GM21619 (cell line): Measurements from ENCODE around the gene CARF.
"Not testable (repeated sequence)": the region's sequence is repeated elsewhere in the genome, so short reads cannot be mapped to it uniquely, and the experiment has no call there.

Experiments
- ATAC-seq: cut with Tn5 transposase; IDR thresholded peaks from one replicate; pipeline ENCODE4 v1.9.1; 2021; ENCODE audit not compliant: unreplicated experiment

CARF gene

DNA sequence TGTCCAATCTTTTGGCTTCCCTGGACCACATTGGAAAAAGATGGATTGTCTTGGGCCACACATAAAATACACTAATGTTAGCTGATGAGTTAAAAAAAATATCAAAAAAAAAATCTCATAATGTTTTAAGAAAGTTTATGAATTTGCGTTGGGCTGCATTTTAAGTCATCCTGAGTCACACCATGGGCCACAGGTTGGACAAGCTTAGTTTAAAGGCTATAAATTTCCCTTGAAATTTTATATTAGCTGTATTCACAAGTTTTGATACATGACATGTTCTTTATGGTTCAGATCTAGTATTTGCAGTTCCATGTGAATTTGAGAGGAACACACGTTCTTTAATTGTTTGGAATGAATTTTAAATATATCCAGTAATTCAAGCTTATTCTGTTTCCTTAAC, 21.9 kb downstream of the CARF start:
- no peak for ATAC-seq

DNA sequence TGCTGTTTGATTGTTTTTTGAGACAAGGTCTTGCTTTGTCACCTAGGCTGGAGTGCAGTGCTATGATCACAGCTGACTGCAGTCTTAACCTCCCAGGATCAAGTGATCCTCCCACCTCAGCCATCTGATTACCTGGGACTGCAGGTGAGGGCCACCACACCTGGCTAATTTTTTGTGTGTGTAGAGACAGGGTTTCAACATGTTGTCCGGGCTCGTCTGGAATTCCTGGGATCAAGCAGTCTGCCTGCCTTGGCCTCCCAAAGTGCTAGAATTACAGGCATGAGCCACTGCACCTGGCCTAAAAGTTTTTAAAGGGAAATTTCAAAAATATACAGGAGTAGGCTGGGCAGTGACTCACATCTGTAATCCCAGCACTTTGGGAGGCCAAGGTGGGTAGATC, 22.4 kb downstream of the CARF start:
- ATAC-seq, result no peak

DNA sequence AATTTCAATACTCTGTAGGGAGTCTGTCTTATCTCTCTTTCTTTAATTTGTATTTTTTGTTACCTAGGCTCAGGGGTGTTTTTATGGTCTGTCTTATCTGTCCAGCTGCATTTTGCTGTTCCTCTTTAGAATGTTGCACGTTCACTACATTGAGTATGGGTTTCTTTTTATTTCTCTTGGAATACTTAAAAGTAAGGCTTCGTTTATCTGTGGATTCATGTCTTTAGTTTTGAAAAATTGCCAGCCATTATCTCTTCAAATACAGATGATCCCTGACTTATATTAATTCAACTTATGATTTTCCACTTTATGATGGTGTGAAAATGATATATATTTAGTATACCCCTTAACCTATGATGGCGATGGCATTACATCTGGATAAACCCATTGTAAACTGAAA, 26.9 kb downstream of the CARF start:
- no peak for ATAC-seq

DNA sequence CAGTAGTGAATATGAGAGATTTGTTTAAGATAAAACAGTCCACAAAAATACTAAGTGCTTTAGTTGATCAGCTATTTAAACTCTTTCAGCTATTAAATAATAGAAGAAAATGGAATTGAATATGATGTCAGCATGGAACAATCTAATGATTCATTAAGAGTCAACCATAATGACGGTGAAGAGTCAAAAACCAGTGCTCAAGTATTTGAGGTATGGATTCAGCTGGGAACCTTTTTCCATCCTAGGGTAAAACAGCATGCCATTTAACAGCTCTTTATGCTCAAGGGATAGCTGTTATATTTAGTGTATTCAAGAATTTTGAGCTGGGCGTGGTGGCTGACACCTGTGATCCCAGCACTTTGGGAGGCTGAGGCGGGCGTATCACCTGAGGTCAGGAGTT, 29.7 kb downstream of the CARF start:
- no peak for ATAC-seq

DNA sequence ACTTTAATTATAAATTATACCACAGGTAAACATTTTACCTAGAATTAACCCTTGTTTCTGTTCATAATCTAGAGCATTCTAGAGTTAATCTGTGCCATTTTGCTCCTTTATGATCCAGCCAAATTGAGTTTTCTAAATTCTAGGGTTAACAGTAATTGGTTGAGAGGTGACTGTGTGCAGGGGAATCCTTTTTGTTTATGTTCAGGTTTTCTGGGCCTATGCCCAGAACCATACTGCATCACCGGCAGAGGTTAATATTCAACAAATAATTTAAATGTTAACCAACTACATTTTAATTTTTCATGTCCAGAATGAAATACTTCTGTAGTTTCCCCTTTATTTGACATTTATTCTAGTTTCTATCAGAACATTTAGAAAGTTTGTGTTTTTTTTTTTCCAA, 32.3 kb downstream of the CARF start:
- ATAC-seq, result no peak

DNA sequence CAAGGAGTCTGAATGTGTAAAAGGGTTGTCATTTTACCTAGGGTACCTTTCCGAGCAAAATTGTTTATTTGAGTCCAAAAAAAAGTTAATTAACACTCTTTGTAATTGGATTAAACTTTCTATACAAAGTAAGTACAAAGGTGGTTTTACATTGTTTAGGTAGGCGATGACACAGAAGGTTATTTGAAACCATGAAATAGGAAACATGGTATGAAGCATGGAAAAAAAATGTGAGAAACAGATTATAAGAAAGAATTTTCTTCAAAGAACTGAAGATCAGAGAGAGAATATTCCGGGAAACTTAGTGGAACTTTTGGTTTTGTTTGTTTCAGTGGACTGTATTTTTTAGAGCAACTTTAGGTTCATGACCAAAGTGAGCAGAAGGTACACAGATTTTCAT, 32.7 kb downstream of the CARF start:
- no peak for ATAC-seq

DNA sequence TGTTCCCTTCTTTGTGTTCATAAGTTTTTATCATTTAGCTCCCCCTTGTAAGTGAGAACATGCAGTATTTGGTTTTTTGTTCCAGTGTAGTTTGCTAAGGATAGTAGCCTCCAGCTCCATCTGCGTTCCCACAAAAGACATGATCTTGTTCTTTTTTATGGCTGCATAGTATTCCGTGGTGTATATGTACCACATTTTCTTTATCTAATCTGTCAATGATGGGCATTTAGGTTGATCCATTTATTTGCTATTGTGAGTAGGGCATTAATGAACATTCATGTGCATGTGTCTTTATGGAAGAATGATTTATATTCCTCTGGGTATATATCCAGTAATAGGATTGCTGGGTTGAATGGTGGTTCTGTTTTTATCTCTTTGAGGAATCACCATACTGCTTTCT, 33.4 kb downstream of the CARF start:
- ATAC-seq, result no peak

DNA sequence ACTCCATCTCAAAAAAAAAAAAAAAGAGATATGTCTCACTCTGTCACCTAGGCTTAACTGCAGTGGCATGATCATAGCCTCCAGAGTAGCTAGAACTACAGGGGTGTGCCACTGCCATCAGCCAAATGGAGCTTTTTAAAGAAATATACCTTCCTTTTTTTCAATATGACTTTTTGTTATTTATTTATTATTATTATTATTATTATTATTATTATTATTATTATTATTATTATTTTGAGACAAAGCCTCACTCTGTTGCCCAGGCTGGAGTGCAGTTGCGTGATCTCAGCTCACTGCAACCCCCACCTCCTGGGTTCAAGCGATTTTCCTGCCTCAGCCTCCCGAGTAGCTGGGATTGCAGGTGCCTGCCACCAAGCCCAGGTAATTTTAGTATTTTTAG, 37.3 kb downstream of the CARF start:
- ATAC-seq, result not testable (repeated sequence)

DNA sequence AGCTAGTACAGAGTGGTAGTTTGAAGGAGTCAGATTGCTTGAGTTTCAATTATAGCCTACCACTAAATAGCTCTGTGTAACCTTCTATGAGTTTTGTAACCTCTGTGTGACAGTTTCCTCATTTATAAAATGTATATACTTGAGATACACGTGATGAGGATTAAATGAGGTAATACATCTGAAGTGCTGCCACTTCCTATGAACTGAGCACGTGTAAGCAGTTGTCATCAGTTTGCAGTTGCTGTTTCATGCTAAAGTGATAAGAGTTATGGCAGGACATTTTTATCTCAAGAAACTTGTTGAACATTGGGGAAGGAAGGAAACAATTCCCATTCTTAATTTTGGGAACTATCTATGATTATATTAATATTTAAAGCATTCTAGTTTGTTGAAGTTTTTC, 38.5 kb downstream of the CARF start:
- ATAC-seq, result no peak

DNA sequence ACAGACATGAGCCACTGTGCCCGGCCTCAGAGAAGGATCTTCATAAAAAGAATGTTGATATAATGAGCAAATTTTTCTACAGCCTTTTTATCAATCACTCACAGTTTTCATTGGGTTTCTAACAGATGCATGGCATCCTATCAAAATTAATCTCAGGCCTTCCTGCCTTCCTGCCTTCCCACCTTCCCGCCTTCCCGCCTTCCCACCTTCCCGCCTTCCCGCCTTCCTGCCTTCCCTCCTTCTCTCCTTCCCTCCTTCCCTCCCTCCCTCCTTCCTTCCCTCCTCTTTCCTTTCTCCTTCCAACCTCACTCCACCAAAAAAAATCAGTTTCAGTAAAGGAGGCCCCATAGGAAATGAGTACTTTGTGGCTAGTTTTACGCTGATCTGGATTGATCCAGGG, 48.4 kb downstream of the CARF start:
- no peak for ATAC-seq

DNA sequence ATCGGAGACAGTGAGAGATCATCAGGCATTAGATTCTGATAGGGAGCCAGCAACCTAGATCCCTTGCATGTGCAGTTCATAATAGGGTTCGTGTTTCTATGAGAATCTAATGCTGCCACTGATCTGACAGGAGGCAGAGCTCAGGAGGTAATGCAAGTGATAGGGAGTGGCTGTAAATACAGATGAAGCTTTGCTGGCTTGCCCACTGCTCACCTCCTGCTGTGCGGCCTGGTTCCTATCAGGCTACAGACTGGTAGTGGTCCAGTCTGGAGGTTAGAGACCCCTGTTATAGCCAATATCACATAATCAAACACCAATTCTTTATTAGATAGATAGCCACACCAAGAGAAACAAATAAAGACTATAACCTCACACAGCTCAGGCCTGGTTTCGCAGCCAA, 51.6 kb downstream of the CARF start:
- no peak for ATAC-seq

DNA sequence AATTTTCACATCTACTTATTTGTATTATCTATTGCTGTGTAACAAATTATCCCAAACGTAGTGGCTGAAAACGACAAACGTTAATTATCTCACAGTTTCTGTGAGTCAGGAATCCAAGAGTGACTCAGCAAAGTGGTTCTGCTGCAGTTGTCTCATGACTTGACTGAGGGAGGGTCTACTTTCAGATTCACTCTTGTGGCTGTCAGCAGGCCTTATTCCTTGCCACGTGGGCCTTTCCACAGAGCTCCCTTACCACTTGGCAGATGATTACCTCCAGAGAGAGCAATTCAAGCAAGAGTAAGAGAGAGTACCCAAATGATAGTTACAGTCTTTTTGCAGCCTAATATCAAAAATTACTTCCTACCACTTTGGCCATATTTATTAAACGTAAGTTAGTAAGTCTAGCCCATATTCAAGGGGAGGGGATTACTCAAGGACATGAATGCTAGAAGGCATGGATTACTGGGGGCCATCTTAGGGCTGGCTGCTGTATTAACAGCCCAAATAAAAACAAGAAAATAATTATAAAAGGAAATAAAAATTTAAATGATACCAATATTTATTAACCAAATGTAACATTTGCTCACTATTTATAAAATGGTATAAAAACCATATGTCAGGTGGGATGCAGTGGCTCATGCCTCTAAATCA, 53.9 kb downstream of the CARF start:
- ATAC-seq, result peak; percentile 87

DNA sequence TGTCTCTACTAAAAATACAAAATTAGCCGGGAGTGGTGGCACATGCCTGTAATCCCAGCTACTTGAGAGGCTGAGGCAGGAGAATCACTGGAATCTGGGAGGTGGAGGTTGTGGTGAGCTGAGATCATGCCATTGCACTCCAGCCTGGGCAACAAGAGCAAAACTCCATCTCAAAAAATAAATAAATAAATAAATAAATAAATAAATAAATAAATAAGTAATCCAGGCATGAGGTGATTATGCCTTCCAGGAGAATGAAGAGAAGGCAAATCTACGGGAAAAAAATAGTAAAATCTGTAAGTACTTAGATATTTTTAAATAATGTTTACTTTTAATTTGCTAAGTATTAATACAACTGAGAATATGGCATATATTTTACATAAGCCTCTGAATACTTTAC, 57.3 kb downstream of the CARF start:
- not testable (repeated sequence) for ATAC-seq

DNA sequence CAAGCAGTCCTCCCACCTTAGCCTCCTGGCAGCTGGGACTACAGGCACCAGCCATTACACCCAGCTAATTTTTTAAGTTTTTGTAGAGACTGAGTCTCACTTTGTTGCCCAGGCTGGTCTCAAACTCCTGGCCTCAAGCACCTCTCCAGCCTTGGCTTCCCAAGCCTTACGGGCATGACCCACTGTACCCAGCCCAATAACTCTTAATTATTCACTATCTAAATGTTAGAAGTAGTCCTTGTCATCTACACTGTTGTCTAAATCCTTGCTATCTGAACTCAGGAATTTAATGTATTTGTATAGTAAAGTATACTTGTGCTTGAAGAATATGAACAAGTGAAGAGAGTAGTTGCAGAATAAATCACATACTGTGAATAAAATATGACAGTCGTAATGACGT, 64.7 kb downstream of the CARF start:
- ATAC-seq, result no peak

DNA sequence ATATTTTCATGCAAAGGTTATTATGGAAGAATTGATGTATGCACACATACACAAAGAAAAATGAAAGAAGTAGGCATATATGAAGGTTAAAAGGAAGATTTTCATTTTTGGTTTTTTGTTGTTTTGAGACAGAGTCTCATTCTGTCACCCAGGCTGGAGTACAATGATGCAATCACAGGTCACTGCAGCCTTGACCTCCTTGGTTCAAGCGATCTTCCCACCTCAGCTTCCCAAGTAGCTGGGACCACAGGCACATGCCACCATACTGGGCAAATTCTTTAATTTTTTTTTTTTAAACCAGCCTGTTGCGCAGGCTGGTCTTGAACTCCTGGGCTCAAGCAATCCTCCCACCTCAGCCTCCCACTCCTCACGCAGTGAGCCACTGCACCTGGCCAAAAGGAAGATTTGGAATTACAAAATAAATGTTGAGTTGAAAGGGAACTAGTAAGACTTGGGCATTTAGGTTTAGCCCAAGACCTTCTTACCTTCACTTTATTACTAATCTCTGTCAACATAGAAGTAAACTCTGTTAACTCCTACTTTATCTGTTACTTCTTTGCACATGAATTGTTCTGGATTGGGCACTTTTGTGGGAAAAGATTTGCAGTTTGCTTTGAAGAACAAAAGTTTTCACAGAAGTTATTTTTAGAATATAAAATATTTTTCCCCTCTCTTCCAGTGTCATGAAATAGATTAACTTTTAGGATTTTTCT, 70.9 kb downstream of the CARF start:
- no peak for ATAC-seq

DNA sequence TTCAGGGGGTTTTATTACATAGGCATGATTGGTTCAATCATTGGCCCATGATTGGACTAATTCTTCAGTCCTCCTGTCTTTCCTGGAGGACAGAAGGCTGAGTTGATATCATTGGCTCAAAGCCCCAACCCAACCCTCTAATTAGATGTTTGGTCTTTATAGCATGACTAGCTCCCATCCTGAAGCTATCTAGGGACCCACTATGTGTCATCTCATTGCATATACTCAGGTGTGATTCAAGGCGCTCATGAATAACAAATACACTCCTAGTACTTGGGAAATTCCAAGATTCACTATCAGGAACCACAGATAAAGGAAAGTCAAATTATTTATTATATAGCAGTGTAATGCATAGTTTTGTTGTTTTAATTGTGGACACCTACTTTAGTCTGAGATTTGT, 77.7 kb downstream of the CARF start:
- ATAC-seq, result no peak

DNA sequence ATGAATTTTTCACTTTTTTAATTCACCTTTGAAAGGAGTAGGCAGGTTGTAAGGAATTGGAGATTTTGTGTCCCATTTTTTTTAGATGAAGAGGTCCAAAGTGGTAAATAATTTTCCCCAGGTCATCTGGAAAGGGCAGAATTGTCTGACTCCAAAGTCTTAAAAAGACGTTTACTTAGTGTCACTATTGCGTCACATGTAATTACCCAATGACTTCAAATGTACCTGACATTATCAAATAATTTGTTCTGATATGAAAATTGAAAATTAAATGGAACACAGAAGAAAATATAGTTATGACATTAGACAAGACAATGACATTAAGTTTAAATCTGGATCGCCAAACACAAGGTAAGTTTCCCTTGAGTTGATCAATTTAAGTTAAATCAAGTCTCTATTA, 78.4 kb downstream of the CARF start:
- ATAC-seq, result no peak

DNA sequence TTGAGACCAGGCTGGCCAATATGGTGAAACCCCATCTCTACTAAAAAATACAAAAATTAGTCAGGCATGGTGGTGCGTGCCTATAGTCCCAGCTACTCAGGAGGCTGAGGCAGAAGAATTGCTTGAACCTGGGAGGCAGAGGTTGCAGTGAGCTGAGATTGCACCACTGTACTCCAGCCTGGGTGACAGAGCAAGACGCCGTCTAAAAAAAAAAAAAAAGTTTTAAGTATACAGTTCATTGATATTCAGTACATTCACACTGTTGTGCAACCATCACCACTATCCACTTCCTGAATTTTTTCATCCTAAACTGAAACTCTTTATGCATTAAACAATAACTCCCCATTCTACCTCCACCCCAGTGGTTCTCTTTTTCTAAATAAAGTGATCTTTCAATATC, 85.0 kb downstream of the CARF start:
- not testable (repeated sequence) for ATAC-seq

DNA sequence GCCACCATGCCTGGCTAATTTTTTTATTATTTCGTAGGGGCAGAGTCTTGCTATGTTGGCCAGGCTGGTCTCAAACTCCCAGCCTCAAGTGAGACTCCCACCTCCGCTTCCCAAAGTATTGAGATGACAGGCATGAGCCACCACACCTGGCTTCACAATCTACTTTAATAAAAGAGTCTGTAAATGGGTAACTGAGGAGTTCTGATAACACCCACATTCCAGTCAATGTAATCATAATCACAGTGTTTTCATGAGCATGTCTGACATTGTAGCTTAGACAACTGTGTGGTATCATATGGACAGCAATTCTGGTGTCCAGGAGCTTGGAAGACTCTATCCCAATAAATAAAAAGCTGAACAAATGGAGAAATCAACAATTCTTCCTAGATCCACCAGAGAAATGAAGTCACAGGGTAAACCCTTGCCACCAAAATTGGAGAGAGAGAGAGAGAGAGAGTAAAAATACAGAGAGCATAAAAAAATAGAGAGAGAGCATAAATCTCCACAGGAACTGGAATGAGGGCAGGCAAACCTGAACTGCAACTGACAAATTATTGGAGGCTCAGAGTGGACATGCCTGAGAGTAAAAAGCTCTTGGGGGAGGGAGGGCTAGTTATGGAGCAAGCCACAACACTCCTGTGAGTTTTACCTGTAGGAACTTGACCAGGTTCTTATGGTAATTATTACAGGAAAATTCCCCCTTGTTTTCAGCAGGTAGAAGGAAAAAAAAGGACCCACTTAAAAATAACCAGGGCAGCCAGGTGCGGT, 90.2 kb downstream of the CARF start:
- no peak for ATAC-seq

DNA sequence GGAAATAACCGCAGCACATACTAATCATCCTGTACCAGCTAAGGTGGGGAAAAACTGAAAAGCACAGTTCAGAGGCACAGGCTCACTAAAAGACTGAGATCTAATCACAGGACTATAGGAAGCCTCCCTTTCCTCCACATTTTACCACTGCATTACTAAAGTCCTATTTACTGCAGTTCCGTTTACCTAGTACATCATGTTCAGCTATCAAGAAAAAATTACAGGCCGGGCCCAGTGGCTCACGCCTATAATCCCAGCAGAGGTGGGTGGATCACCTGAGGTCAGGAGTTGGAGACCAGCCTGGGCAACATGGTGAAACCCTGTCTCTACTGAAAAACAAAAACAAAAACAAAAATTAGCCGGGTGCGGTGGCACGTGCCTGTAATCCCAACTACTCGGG, 91.6 kb downstream of the CARF start:
- ATAC-seq, result no peak

DNA sequence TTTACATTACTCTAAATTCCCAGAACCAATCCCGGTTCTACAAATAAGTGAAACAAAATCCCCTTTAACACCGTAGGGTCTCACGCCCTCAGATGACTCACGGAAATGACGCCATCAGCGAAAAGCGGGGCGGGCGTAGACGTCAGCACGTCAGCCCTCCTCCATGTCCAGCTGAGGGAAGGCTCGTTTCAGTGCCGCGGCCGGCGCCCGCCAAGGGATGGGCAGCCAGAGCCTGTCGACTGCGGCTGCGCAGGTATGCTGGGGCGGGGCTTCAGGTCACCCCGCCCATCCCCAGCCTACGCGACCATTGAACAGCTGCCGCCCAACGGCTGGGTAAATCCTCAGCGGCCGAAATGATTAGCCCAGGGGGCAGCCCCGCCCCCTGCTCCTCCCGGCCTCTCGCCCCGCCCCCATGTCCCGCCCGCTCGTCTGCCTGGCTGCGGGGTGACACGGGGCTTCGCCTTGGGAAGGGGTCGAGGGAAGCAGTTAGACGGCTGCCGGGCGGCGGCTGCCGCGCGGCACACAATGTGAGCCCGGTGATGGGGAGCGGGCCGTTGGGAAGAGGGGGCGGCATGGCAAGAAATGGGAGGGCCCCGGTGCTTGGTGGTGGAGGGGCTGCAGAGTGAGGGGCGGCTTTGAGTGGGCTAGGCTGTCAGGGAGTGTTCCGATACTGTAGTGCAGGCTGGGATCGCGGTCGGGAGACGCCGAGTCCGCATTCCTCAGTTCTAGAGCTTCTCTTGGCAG, 102.6 kb downstream of the CARF start, which contains the start of gene NBEAL1:
Gene NBEAL1, plus strand, starts transcription at position 420 of the 744 bp plus-strand sequence. CDS start 1,510 bp downstream, outside the sequence.
- peak; percentile 96 for ATAC-seq
